Measurements from ENCODE around the gene KRTAP12-2.
"Not testable (repeated sequence)": the region's sequence is repeated elsewhere in the genome, so short reads cannot be mapped to it uniquely, and the experiment has no call there.

Gene KRTAP12-2

GRCh38 chr21:44694776-44695175 lies 28.0 kb upstream of the KRTAP12-2 start:
- Histone ChIP-seq H3K36me3 (no peaks in the 10 kb centered on the region), H3K9me3 (ENCODE audit: severe bottlenecking) (peaks cover 17% of the 10 kb centered on the region), H3K4me3 (ENCODE audit: low read depth, low read length) (no peak overlapping the region), H3K27me3 (ENCODE audit: insufficient read depth, low read depth, severe bottlenecking) (no peaks in the 10 kb centered on the region), H3K27ac (no peak overlapping the region)
- no peak for DNase-seq
- TF ChIP-seq CTCF (IDR thresholded peaks at IDR 0.05; ENCODE audit: low read depth, low read length), result no peak

- Histone ChIP-seq H3K9me3 (ENCODE audit: severe bottlenecking) (peaks cover 17% of the 10 kb centered on the region), H3K27me3 (ENCODE audit: insufficient read depth, low read depth, severe bottlenecking) (no peaks in the 10 kb centered on the region), H3K36me3 (no peaks in the 10 kb centered on the region), H3K27ac (no peak overlapping the region), H3K4me3 (ENCODE audit: low read depth, low read length) (no peak overlapping the region)
- no peak for DNase-seq
- TF ChIP-seq CTCF (IDR thresholded peaks at IDR 0.05; ENCODE audit: low read depth, low read length), result no peak
These were observed 26.2 kb upstream of the KRTAP12-2 start for GRCh38 chr21:44692798-44693512.

- Histone ChIP-seq H3K27me3 (ENCODE audit: insufficient read depth, low read depth, severe bottlenecking) (no peaks in the 10 kb centered on the region), H3K4me3 (ENCODE audit: low read depth, low read length) (no peak overlapping the region), H3K9me3 (ENCODE audit: severe bottlenecking) (peaks cover 17% of the 10 kb centered on the region), H3K27ac (no peak overlapping the region), H3K36me3 (no peaks in the 10 kb centered on the region)
- TF ChIP-seq CTCF (IDR thresholded peaks at IDR 0.05; ENCODE audit: low read depth, low read length), result no peak
- no peak for DNase-seq
These were observed 25.0 kb upstream of the KRTAP12-2 start for GRCh38 chr21:44691686-44692085.

- not testable (repeated sequence) for H3K4me3 ChIP-seq (ENCODE audit: low read depth, low read length); H3K36me3 ChIP-seq; DNase-seq; H3K27me3 ChIP-seq (ENCODE audit: insufficient read depth, low read depth, severe bottlenecking); H3K27ac ChIP-seq
- peaks cover 17% of the 10 kb centered on the region for H3K9me3 ChIP-seq (ENCODE audit: severe bottlenecking)
These were observed 23.0 kb upstream of the KRTAP12-2 start for GRCh38 chr21:44689740-44690139.

GRCh38 chr21:44687671-44688070 lies 20.9 kb upstream of the KRTAP12-2 start:
- no peak for DNase-seq
- no peak overlapping the region for H3K4me3 ChIP-seq (ENCODE audit: low read depth, low read length)
- H3K27me3 ChIP-seq (ENCODE audit: insufficient read depth, low read depth, severe bottlenecking), result no peaks in the 10 kb centered on the region
- no peaks in the 10 kb centered on the region for H3K36me3 ChIP-seq
- no peak overlapping the region for H3K27ac ChIP-seq
- no peak for TF ChIP-seq CTCF (IDR thresholded peaks at IDR 0.05; ENCODE audit: low read depth, low read length)
- H3K9me3 ChIP-seq (ENCODE audit: severe bottlenecking), result peaks cover 4% of the 10 kb centered on the region

- DNase-seq, result no peak
- no peak for TF ChIP-seq CTCF (IDR thresholded peaks at IDR 0.05; ENCODE audit: low read depth, low read length)
- H3K27me3 ChIP-seq (ENCODE audit: insufficient read depth, low read depth, severe bottlenecking), result no peaks in the 10 kb centered on the region
- H3K9me3 ChIP-seq (ENCODE audit: severe bottlenecking), result peaks cover under 1% of the 10 kb centered on the region
- no peaks in the 10 kb centered on the region for H3K36me3 ChIP-seq
- peak overlapping the region; percentile 37 for H3K27ac ChIP-seq
- no peak overlapping the region for H3K4me3 ChIP-seq (ENCODE audit: low read depth, low read length)
These were observed 20.3 kb upstream of the KRTAP12-2 start for GRCh38 chr21:44686843-44687561.
